T-helper 1 cell treated with Interleukin-12 subunit alpha and Interleukin-12 subunit beta and Interleukin-4 antibody, amounts not matched to agents 30 μg/mL and 1 μg/mL, for 36 hours (primary cell): ENCODE data around the gene FXYD6.

Experiments used
- H3K27ac Mint-ChIP-seq: one replicate; pipeline ENCODE4 v1.8.0; 2021; ENCODE audit warnings: mild to moderate bottlenecking, mixed read lengths
- H3K27me3 Mint-ChIP-seq: one replicate; pipeline ENCODE4 v1.8.0; 2021; ENCODE audit warnings: low read depth, mixed read lengths
- H3K36me3 Mint-ChIP-seq: one replicate; pipeline ENCODE4 v1.8.0; 2021; ENCODE audit warnings: low read depth, mixed read lengths
- H3K4me1 Mint-ChIP-seq: one replicate; pipeline ENCODE4 v1.8.0; 2021; ENCODE audit warnings: low read depth, mixed read lengths
- H3K4me3 Mint-ChIP-seq: one replicate; pipeline ENCODE4 v1.8.0; 2021; ENCODE audit warnings: mild to moderate bottlenecking, moderate library complexity, mixed read lengths
- H3K9me3 Mint-ChIP-seq: one replicate; pipeline ENCODE4 v1.8.0; 2021; ENCODE audit warnings: mixed read lengths

FXYD6 gene

GRCh38 chr11:117840881-117841550 lies 35.4 kb downstream of the FXYD6 start:
- no peak overlapping the region for H3K4me3 Mint-ChIP-seq
- no peaks in the 10 kb centered on the region for H3K36me3 Mint-ChIP-seq
- H3K27ac Mint-ChIP-seq = no peak overlapping the region
- H3K4me1 Mint-ChIP-seq = peaks cover 6% of the 10 kb centered on the region
- no peaks in the 10 kb centered on the region for H3K9me3 Mint-ChIP-seq
- H3K27me3 Mint-ChIP-seq = peaks cover 33% of the 10 kb centered on the region

GRCh38 chr11:117839936-117840813 lies 36.3 kb downstream of the FXYD6 start:
- no peak overlapping the region for H3K27ac Mint-ChIP-seq
- no peak overlapping the region for H3K4me3 Mint-ChIP-seq
- H3K4me1 Mint-ChIP-seq = peaks cover 6% of the 10 kb centered on the region
- H3K27me3 Mint-ChIP-seq = peaks cover 32% of the 10 kb centered on the region
- H3K9me3 Mint-ChIP-seq = no peaks in the 10 kb centered on the region
- H3K36me3 Mint-ChIP-seq = no peaks in the 10 kb centered on the region

GRCh38 chr11:117839380-117839881 lies 37.0 kb downstream of the FXYD6 start:
- peaks cover 32% of the 10 kb centered on the region for H3K27me3 Mint-ChIP-seq
- no peaks in the 10 kb centered on the region for H3K36me3 Mint-ChIP-seq
- H3K9me3 Mint-ChIP-seq = no peaks in the 10 kb centered on the region
- no peak overlapping the region for H3K27ac Mint-ChIP-seq
- no peak overlapping the region for H3K4me3 Mint-ChIP-seq
- peaks cover 6% of the 10 kb centered on the region for H3K4me1 Mint-ChIP-seq

GRCh38 chr11:117838901-117839300 lies 37.6 kb downstream of the FXYD6 start:
- Mint-ChIP-seq H3K9me3 (no peaks in the 10 kb centered on the region), H3K27me3 (peaks cover 32% of the 10 kb centered on the region), H3K27ac (no peak overlapping the region), H3K36me3 (no peaks in the 10 kb centered on the region), H3K4me1 (peaks cover 6% of the 10 kb centered on the region), H3K4me3 (no peak overlapping the region)

GRCh38 chr11:117837791-117838190 lies 38.7 kb downstream of the FXYD6 start:
- no peak overlapping the region for H3K4me3 Mint-ChIP-seq
- H3K27ac Mint-ChIP-seq = no peak overlapping the region
- no peaks in the 10 kb centered on the region for H3K9me3 Mint-ChIP-seq
- H3K27me3 Mint-ChIP-seq = peaks cover 32% of the 10 kb centered on the region
- H3K36me3 Mint-ChIP-seq = no peaks in the 10 kb centered on the region
- H3K4me1 Mint-ChIP-seq = peaks cover 6% of the 10 kb centered on the region

- H3K27me3 Mint-ChIP-seq = peaks cover 32% of the 10 kb centered on the region
- peaks cover 11% of the 10 kb centered on the region for H3K4me1 Mint-ChIP-seq
- no peaks in the 10 kb centered on the region for H3K36me3 Mint-ChIP-seq
- no peak overlapping the region for H3K27ac Mint-ChIP-seq
- H3K9me3 Mint-ChIP-seq = no peaks in the 10 kb centered on the region
- no peak overlapping the region for H3K4me3 Mint-ChIP-seq
Measured at GRCh38 chr11:117837070-117837776, 39.2 kb downstream of the FXYD6 start.

GRCh38 chr11:117836077-117836960 lies 40.1 kb downstream of the FXYD6 start:
- H3K36me3 Mint-ChIP-seq = no peaks in the 10 kb centered on the region
- H3K4me1 Mint-ChIP-seq = peaks cover 14% of the 10 kb centered on the region
- H3K9me3 Mint-ChIP-seq = no peaks in the 10 kb centered on the region
- H3K4me3 Mint-ChIP-seq = no peak overlapping the region
- H3K27ac Mint-ChIP-seq = peak overlapping the region; percentile 72
- H3K27me3 Mint-ChIP-seq = peaks cover 29% of the 10 kb centered on the region

- Mint-ChIP-seq H3K4me3 (no peak overlapping the region), H3K36me3 (no peaks in the 10 kb centered on the region), H3K27ac (no peak overlapping the region), H3K4me1 (peaks cover 21% of the 10 kb centered on the region), H3K9me3 (no peaks in the 10 kb centered on the region), H3K27me3 (peaks cover 29% of the 10 kb centered on the region)
Measured at GRCh38 chr11:117835576-117835975, 40.9 kb downstream of the FXYD6 start.

- Mint-ChIP-seq H3K4me1 (peaks cover 26% of the 10 kb centered on the region), H3K4me3 (no peak overlapping the region), H3K9me3 (no peaks in the 10 kb centered on the region), H3K36me3 (no peaks in the 10 kb centered on the region), H3K27ac (no peak overlapping the region), H3K27me3 (peaks cover 29% of the 10 kb centered on the region)
Measured at GRCh38 chr11:117834838-117835443, 41.5 kb downstream of the FXYD6 start.

GRCh38 chr11:117834068-117834810 lies 42.2 kb downstream of the FXYD6 start:
- H3K27ac Mint-ChIP-seq = no peak overlapping the region
- H3K4me3 Mint-ChIP-seq = no peak overlapping the region
- no peaks in the 10 kb centered on the region for H3K36me3 Mint-ChIP-seq
- peaks cover 32% of the 10 kb centered on the region for H3K4me1 Mint-ChIP-seq
- peaks cover 29% of the 10 kb centered on the region for H3K27me3 Mint-ChIP-seq
- H3K9me3 Mint-ChIP-seq = no peaks in the 10 kb centered on the region

GRCh38 chr11:117833401-117833891 lies 43.0 kb downstream of the FXYD6 start:
- Mint-ChIP-seq H3K27ac (no peak overlapping the region), H3K4me1 (peaks cover 39% of the 10 kb centered on the region), H3K9me3 (no peaks in the 10 kb centered on the region), H3K36me3 (no peaks in the 10 kb centered on the region), H3K27me3 (peaks cover 21% of the 10 kb centered on the region), H3K4me3 (no peak overlapping the region)

- peak overlapping the region; percentile 21 for H3K27ac Mint-ChIP-seq
- no peaks in the 10 kb centered on the region for H3K9me3 Mint-ChIP-seq
- H3K36me3 Mint-ChIP-seq = no peaks in the 10 kb centered on the region
- H3K4me1 Mint-ChIP-seq = peaks cover 41% of the 10 kb centered on the region
- peaks cover 12% of the 10 kb centered on the region for H3K27me3 Mint-ChIP-seq
- no peak overlapping the region for H3K4me3 Mint-ChIP-seq
Measured at GRCh38 chr11:117832511-117832910, 43.9 kb downstream of the FXYD6 start.
